ENCODE measurements around the gene SPTAN1. TPM values are rescaled to one million over a fixed set of nuclear protein-coding genes. Genes with fewer than 3 reads are reported as not detected.

Gene SPTAN1
- total and polyA plus RNA-seq, 2 of the 4 experiments (the other 2 are of a cell fraction): 275 to 327 TPM

- H2AK5ac ChIP-seq (ENCODE audit: low read depth, low read length): no peak overlapping the region
- no CpG with 5 or more reads among the region's 2 CpGs for WGBS, 2 experiments (ENCODE audit: extremely low coverage in 2 of 2, insufficient read length in 1 of 2)
- no peaks in the 10 kb centered on the region for H3K27me3 ChIP-seq (ENCODE audit: control insufficient read depth, insufficient read depth, low read length)
- H3K4ac ChIP-seq (ENCODE audit: low read depth, low read length): no peak overlapping the region
- no peak overlapping the region for H3K4me3 ChIP-seq (ENCODE audit: insufficient read depth, low read depth, low read length)
- ATAC-seq (ENCODE audit: low read depth): no peak
- no peak overlapping the region for H3K27ac ChIP-seq (ENCODE audit: insufficient read depth, low read length)
- POLR2A ChIA-PET (ENCODE audit: unreplicated experiment): no interaction called here
- intact Hi-C loops (cut with micrococcal nuclease) (loop anchor here (5.0 to 10.0 kb wide), 2 partner anchors 36 to 119 kb away; no protein-coding TSS in a partner anchor), dilution Hi-C loops (cut with HindIII; ENCODE audit: low sequenced_read_pairs, unreplicated experiment) (no loop called here), in situ Hi-C loops (cut with MboI; ENCODE audit: low sequenced_read_pairs) (no loop called here)
- no TSS peak for BruUV-seq (replicated peaks)
- H2AFZ ChIP-seq (replicated peaks; ENCODE audit: low read length, poor library complexity): no peak overlapping the region
- no peak overlapping the region for H4K5ac ChIP-seq (ENCODE audit: low read depth, low read length)
- H2BK20ac ChIP-seq (ENCODE audit: low read depth, low read length): no peak overlapping the region
- H2BK15ac ChIP-seq (ENCODE audit: low read depth, low read length): no peak overlapping the region
- no peak for DNase-seq
- H3K9me3 ChIP-seq (ENCODE audit: control insufficient read depth, insufficient read depth, low read length): no peaks in the 10 kb centered on the region
- peaks cover 24% of the 10 kb centered on the region for H4K20me1 ChIP-seq (ENCODE audit: insufficient read depth, low read length)
- no peak overlapping the region for H3K23ac ChIP-seq (ENCODE audit: low read depth, low read length)
- CTCF ChIA-PET: no interaction called here
- TF ChIP-seq CHD1 (IDR thresholded peaks at IDR 0.05; ENCODE audit: low read depth, low read length) (no peak), RCOR1 (IDR thresholded peaks at IDR 0.05; ENCODE audit: insufficient replicate concordance, low read length) (no peak), RFX5 (IDR thresholded peaks at IDR 0.05; ENCODE audit: low read depth, low read length) (no peak), BHLHE40 (IDR thresholded peaks at IDR 0.05; ENCODE audit: low read depth, low read length) (no peak), MAFK (IDR thresholded peaks at IDR 0.05; ENCODE audit: low read depth, low read length) (no peak), USF2 (IDR thresholded peaks at IDR 0.05; ENCODE audit: low read depth, low read length) (no peak), CEBPB (IDR thresholded peaks at IDR 0.05; ENCODE audit: low read depth, low read length) (no peak), SMC3 (IDR thresholded peaks at IDR 0.05; ENCODE audit: low read depth, low read length) (no peak), RAD21 (IDR thresholded peaks at IDR 0.05; ENCODE audit: low read length) (no peak), POLR2A (IDR thresholded peaks at IDR 0.05; ENCODE audit: low read depth, low read length) (no peak), MAZ (IDR thresholded peaks at IDR 0.05; ENCODE audit: borderline replicate concordance, low read depth, low read length) (no peak), MXI1 (IDR thresholded peaks at IDR 0.05; ENCODE audit: borderline replicate concordance, low read depth, low read length) (no peak), NFE2L2 (IDR thresholded peaks at IDR 0.05; ENCODE audit: low read depth, low read length) (no peak), FOS (IDR thresholded peaks at IDR 0.05; ENCODE audit: low read depth, low read length) (no peak), ELK1 (IDR thresholded peaks at IDR 0.05; ENCODE audit: borderline replicate concordance, low read depth, low read length) (no peak), CTCF (conservative IDR thresholded peaks at IDR 0.05; ENCODE audit: low read depth, low read length) (no peak)
- H3K9ac ChIP-seq (ENCODE audit: low read depth, low read length): no peak overlapping the region
- no peak overlapping the region for H2AK9ac ChIP-seq (replicated peaks; ENCODE audit: low read depth, low read length, poor library complexity)
- H3K18ac ChIP-seq (ENCODE audit: low read depth, low read length): no peak overlapping the region
- H2BK5ac ChIP-seq (ENCODE audit: low read depth, low read length, poor library complexity, severe bottlenecking): no peak overlapping the region
- H3K4me2 ChIP-seq (ENCODE audit: low read depth, low read length): no peak overlapping the region
- H3K79me1 ChIP-seq (ENCODE audit: low read depth in 1 of 2, low read length in 2 of 2): peaks cover 33 to 47% of the 10 kb centered on the region in 2 experiments
- no peaks in the 10 kb centered on the region for H3K4me1 ChIP-seq (ENCODE audit: control insufficient read depth, insufficient read depth, low read length)
- H4K8ac ChIP-seq (ENCODE audit: low read depth in 2 of 2, low read length in 2 of 2): no peak overlapping the region
- peaks cover 70% of the 10 kb centered on the region for H3K36me3 ChIP-seq (ENCODE audit: control insufficient read depth, insufficient read depth, low read length)
- H2BK120ac ChIP-seq (ENCODE audit: low read depth, low read length): no peak overlapping the region
- H4K91ac ChIP-seq (ENCODE audit: insufficient read depth, low read depth, low read length): no peak overlapping the region
- H3K14ac ChIP-seq (replicated peaks; ENCODE audit: low read depth, low read length): no peak overlapping the region
- no peak overlapping the region for H3K56ac ChIP-seq (ENCODE audit: extremely low read depth, insufficient read depth, low read length)
- H3K9me1 ChIP-seq (ENCODE audit: insufficient read depth, low read length): peaks cover 16% of the 10 kb centered on the region
Observed at GRCh38 chr9:128575916-128576315, 23.5 kb downstream of the SPTAN1 start.
